Subcutaneous abdominal adipose tissue (tissue), 5 donors: ENCODE measurements around the gene CEP170.

Experiments used
- H3K27ac ChIP-seq: one replicate; pipeline ENCODE4 v1.7.0; 2013; ENCODE audit warnings: low read depth, mild to moderate bottlenecking, inconsistent platforms, low read length, moderate library complexity
- H3K27me3 ChIP-seq, 5 donors: one replicate each; pipeline ENCODE4 v1.7.0; 2013; ENCODE audit warnings: low read length in 5 of 5, inconsistent platforms in 1 of 5; ENCODE audit not compliant: control insufficient read depth in 5 of 5, insufficient read depth in 4 of 5
- H3K36me3 ChIP-seq, 5 donors: one replicate each; pipeline ENCODE4 v1.7.0; 2013; ENCODE audit warnings: low read length in 5 of 5; ENCODE audit not compliant: control insufficient read depth in 5 of 5, insufficient read depth in 5 of 5
- H3K4me1 ChIP-seq, 5 donors: one replicate each; pipeline ENCODE4 v1.7.0; 2013; ENCODE audit warnings: low read length in 5 of 5, mild to moderate bottlenecking in 3 of 5, moderate library complexity in 1 of 5; ENCODE audit not compliant: control insufficient read depth in 5 of 5, insufficient read depth in 5 of 5
- H3K4me3 ChIP-seq, 5 donors: one replicate each; pipeline ENCODE4 v1.7.0; 2013; ENCODE audit warnings: low read length in 5 of 5, low read depth in 1 of 5
- H3K9ac ChIP-seq, 5 donors: one replicate each; pipeline ENCODE4 v1.7.0; 2013; ENCODE audit warnings: low read length in 5 of 5, mild to moderate bottlenecking in 4 of 5, moderate library complexity in 3 of 5
- H3K9me3 ChIP-seq, 5 donors: one replicate each; pipeline ENCODE4 v1.7.0; 2013; ENCODE audit warnings: low read length in 5 of 5; ENCODE audit not compliant: control insufficient read depth in 5 of 5
- donor health status: healthy.
- donor health status: healthy.
- donor health status: healthy.
- donor health status: healthy.
- donor health status: healthy.

Gene CEP170

DNA sequence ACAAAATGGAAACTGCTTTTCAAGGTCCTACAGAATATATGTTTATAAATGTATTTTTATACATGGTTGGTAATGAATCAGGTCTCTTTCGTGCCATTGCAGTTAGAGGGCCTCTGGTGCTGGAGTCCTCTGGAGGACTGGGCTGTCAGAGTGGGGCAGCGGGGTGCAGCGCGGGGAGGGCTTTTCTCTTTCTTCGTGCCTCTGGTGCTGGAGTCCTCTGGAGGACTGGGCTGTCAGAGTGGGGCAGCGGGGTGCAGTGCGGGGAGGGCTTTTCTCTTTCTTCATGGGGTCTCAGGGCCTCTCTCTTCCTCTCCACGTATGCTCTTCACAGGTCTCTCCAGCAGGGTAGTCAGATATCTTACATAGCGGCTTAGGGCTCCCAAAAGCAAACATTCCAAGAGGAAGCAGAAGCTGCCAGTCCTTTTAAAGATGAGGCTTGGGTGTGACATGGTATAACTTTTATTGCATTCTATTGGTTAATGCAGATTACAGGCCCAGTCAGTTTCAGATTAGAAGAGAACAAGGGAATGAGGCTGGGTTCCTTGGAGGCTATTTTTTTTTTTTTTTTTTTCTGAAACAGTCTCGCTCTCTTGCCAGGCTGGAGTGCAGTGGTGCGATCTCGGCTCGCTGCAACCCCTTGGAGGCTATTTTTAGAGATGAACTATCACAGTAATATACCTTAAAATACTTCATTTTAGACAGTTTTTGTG, 13.8 kb upstream of the CEP170 start:
- H3K36me3 ChIP-seq: peaks cover under 1 to 24% (median 10%) of the 10 kb centered on the region in 5 donors
- peak overlapping the region in 1 of 5 donors; percentile 7 for H3K9ac ChIP-seq
- no peak overlapping the region for H3K4me3 ChIP-seq
- H3K27ac ChIP-seq: peak overlapping the region; percentile 71
- H3K4me1 ChIP-seq: peaks cover 0 to 42% (median 30%) of the 10 kb centered on the region in 5 donors
- no peaks in the 10 kb centered on the region for H3K27me3 ChIP-seq
- no peaks in the 10 kb centered on the region for H3K9me3 ChIP-seq

DNA sequence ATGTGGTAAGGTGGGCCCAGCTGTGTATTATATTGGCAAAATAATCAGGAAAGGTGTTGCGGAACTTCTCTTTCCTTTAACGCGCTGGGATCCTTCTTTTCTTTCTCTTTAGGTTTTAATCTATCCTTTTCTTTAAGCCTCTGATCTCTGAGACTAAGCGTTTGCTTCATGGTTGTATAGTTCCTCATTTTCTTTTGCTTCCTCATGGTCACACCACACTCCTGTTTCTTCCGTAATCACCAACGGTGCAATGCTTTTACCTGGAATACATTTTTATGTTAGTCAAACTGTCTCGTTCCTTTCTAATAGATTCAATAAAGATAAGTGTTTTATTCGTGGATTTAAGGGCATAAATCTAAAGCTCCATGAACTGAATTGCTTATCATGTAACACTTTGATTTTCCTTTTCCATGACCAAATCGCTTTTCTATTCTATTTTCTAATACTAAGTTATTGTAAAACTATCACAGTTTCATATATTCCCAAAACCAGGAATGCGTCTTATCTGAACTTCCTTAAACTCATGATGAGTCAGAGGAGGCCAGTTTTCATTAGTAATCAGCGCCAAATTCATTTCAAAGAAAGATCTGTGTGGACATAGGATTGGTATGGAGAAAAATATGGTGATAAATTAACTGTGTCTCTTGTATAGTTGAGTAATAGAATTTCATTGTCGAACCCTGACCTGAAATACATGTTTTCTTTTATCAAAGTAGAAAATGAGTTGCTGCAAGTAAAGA, 13.0 kb upstream of the CEP170 start:
- Histone ChIP-seq H3K9ac (peak overlapping the region in 1 of 5 donors; percentile 21), H3K27me3 (no peaks in the 10 kb centered on the region), H3K27ac (peak overlapping the region; percentile 71), H3K9me3 (no peaks in the 10 kb centered on the region), H3K4me1 (peaks cover 0 to 43% (median 30%) of the 10 kb centered on the region in 5 donors), H3K36me3 (peaks cover 0 to 18% (median 6%) of the 10 kb centered on the region in 5 donors), H3K4me3 (peak overlapping the region in 3 of 5 donors; percentile 4 to 15 (median 13))

DNA sequence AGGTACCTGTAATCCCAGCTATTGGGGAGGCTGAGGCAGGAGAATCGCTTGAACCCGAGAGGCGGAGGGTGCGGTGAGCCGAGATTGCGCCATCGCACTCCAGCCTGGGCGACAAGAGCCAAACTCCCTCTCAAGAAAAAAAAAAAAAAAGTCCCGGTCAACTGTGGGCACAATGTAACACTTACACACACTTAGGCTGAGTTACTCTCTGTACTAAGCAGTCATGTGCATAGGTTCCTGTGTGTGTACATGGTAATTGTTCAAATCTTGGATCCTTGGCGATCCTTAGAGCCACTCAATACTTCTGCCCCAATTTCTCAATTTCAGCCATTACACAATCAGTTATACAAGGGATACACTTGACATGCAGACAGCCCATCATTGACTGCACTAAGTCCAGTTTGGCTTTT, 12.4 kb upstream of the CEP170 start:
- Histone ChIP-seq H3K9me3 (no peaks in the 10 kb centered on the region), H3K27me3 (no peaks in the 10 kb centered on the region), H3K36me3 (peaks cover 0 to 15% (median 6%) of the 10 kb centered on the region in 5 donors), H3K9ac (peak overlapping the region in 1 of 5 donors; percentile 21), H3K4me3 (peak overlapping the region in 3 of 5 donors; percentile 4 to 15 (median 13)), H3K4me1 (peaks cover 0 to 43% (median 30%) of the 10 kb centered on the region in 5 donors), H3K27ac (peak overlapping the region; percentile 71)

DNA sequence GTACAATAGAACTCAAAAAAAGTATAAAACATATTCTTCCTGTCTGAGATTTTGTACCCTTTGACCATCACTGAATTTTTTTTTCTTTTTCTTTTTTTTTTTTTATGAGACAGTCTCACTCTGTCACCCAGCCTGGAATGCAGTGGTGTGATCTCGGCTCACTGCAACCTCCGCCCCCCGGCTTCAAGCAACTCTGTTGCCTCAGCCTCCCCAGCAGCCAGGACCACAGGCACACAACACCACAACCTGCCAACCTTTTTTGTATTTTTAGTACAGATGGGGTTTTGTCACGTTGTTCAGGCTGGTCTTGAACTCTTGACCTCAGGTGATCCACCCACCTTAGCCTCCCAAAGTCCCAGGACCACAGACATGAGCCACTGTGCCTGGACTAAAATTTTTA, 11.2 kb upstream of the CEP170 start:
- no peaks in the 10 kb centered on the region for H3K27me3 ChIP-seq
- H3K4me3 ChIP-seq: no peak overlapping the region
- no peak overlapping the region for H3K27ac ChIP-seq
- no peaks in the 10 kb centered on the region for H3K9me3 ChIP-seq
- peak overlapping the region in 1 of 5 donors; percentile 24 for H3K9ac ChIP-seq
- H3K36me3 ChIP-seq: peaks cover 0 to 10% (median 0%) of the 10 kb centered on the region in 5 donors
- peaks cover 0 to 44% (median 30%) of the 10 kb centered on the region in 5 donors for H3K4me1 ChIP-seq

DNA sequence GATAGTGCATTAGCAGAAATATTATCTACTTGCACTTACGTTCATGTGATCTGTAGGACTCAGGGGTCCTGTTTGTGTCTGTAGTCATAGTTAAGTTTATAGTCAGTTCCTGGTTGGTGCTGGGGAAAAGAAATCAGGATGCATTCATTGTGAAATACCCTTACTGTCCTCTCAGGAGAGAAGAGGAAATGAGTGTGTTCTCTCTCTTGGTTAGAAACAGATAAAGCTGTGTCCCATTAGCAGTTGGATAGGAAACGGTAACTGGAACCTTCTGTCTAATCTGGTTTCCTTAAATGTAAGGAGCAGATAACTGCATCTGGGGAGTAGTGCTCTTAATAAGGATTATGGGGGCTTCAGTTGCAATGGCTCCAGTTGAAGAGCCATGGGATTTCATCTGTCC, 9.6 kb upstream of the CEP170 start:
- peak overlapping the region in 1 of 5 donors; percentile 19 for H3K9ac ChIP-seq
- no peaks in the 10 kb centered on the region for H3K27me3 ChIP-seq
- H3K9me3 ChIP-seq: no peaks in the 10 kb centered on the region
- H3K36me3 ChIP-seq: no peaks in the 10 kb centered on the region
- no peak overlapping the region for H3K27ac ChIP-seq
- H3K4me3 ChIP-seq: no peak overlapping the region
- peaks cover 0 to 47% (median 35%) of the 10 kb centered on the region in 5 donors for H3K4me1 ChIP-seq

DNA sequence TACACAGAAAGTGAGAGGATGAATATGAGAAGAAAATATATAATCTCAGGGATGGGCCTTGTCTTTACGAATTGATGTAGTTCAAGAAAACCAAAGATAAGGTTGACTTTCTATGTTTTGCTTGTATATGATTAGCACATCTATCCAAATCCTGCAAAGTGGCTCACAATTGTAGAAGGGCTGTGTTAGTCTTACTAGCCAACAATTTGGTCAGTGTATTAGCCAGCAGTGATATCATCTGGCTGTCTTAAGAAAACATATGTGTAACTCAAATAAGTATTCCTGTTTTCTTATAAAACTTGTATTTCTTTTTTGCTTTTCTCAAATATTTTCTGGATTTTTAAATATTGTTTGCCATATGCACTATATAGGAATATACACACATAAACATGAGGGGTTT, 6.3 kb upstream of the CEP170 start:
- Histone ChIP-seq H3K9ac (no peak overlapping the region), H3K4me1 (peaks cover 0 to 34% (median 29%) of the 10 kb centered on the region in 5 donors), H3K27ac (no peak overlapping the region), H3K9me3 (no peaks in the 10 kb centered on the region), H3K4me3 (no peak overlapping the region), H3K27me3 (no peaks in the 10 kb centered on the region), H3K36me3 (no peaks in the 10 kb centered on the region)

DNA sequence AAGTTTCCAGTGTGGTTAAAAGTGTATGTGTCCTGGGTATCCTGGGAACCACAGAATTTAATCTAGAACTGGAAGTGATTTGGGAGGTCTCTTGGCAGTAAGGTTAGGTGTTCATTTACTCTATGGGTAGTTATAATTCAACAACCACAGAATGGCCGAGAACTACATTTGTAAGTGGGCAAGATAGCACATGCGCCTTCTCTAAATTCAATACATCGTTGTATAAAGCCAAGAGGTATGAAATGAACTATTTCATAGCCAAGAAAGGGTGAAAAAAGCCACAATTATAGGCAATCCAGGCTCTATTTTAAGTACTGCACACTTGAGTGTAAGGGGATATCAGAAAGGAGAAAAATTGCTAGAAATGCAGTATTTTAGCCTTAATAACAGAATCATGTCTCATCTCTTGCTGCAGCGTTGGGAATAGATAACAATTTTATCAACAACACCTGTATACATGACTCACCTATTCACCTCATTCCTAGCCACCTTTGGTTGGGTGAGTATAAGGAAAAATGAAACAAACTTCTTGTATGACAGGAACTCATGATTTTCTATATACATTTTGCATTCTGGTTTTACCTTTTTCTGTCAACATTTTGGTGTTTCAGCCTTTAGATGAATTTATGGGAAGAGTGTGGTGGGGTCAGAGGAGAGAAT, 5.3 kb upstream of the CEP170 start:
- Histone ChIP-seq H3K27ac (no peak overlapping the region), H3K9me3 (no peaks in the 10 kb centered on the region), H3K4me1 (peaks cover 3 to 34% (median 30%) of the 10 kb centered on the region in 5 donors), H3K36me3 (no peaks in the 10 kb centered on the region), H3K4me3 (no peak overlapping the region), H3K27me3 (no peaks in the 10 kb centered on the region), H3K9ac (no peak overlapping the region)

DNA sequence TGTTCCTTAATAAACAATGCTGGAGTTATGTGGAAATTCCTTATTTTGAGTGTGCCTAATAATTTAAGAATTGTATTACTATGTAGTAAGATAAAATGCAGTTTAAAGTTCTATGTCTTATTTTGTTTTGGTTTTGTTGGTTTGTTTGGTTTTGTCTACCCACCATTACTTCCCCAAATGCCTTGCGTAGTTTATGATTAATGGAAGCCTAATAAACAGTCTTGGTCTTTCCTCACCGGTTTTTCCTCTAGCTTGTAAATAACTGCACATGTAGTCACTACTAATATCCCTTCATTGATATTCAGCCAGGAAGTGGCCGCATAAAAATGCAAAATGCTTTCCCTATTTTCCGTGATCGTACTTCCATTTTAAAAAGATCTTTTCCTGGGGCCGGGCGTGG, 3.6 kb upstream of the CEP170 start:
- H3K4me3 ChIP-seq: no peak overlapping the region
- no peaks in the 10 kb centered on the region for H3K27me3 ChIP-seq
- H3K27ac ChIP-seq: no peak overlapping the region
- no peak overlapping the region for H3K9ac ChIP-seq
- H3K4me1 ChIP-seq: peaks cover 5 to 28% (median 23%) of the 10 kb centered on the region in 5 donors
- no peaks in the 10 kb centered on the region for H3K9me3 ChIP-seq
- no peaks in the 10 kb centered on the region for H3K36me3 ChIP-seq

DNA sequence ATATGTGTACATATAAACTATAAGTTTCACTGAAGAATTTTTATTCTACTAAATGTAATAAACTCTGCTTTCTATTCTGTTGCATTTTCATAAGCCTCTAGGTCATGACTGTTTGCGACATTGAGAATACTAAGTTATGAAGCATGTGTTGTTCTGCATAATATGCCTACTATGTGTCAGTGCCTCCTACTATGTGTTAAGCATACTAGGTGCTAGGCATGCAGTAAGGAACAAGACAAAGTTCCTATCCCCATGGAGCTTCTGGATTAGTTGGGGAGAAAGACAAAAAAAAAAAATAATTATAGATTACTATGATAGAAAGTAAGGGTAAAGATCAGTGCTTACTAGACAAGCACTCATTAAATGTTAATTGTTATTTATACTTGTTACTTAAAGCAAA, 2.1 kb upstream of the CEP170 start:
- Histone ChIP-seq H3K9ac (peak overlapping the region in 2 of 5 donors; percentile 92 to 99), H3K27ac (no peak overlapping the region), H3K4me3 (no peak overlapping the region), H3K27me3 (no peaks in the 10 kb centered on the region), H3K36me3 (no peaks in the 10 kb centered on the region), H3K4me1 (peaks cover 8 to 41% (median 33%) of the 10 kb centered on the region in 5 donors), H3K9me3 (no peaks in the 10 kb centered on the region)
